Naive thymus-derived CD4-positive, alpha-beta T cell (primary cell): ENCODE data around the gene ERGIC1. TPM values are rescaled to one million over a fixed set of nuclear protein-coding genes. Genes with fewer than 3 reads are reported as not detected.
A peak's percentile ranks its signal among the peaks of the same experiment; 100 is the strongest.

Source experiments
- ATAC-seq: fragments of 150-1000 bp; cut with Tn5 transposase; 2 replicates; pipeline ENCODE4 v1.10.0; 2021; ENCODE audit warnings: mild to moderate bottlenecking, moderate library complexity
- CTCF ChIA-PET: fragments of 350-600 bp; sonication (Branson Sonifier 250); formaldehyde crosslinking; loops from one replicate; lab custom pipeline; 2021; ENCODE audit warnings: antibody characterized with exemption; lab: Charles Lee
- POLR2A ChIA-PET: fragments of 350-600 bp; sonication (Branson Sonifier 250); formaldehyde crosslinking; loops from one replicate; lab custom pipeline; 2021; ENCODE audit warnings: antibody characterized with exemption, inconsistent platforms; lab: Charles Lee
- DNase-seq, 9 donors: peaks; one replicate each; pipeline versions ENCODE4 v3.0.0 to v3.0.0-alpha.2; 2020 to 2022; ENCODE audit warnings: mixed read lengths in 1 of 9
- H3K27ac ChIP-seq: one replicate; pipeline ENCODE4 v1.7.0; 2013; ENCODE audit warnings: mild to moderate bottlenecking, low read depth, low read length, moderate library complexity
- H3K27me3 ChIP-seq, 2 donors: one replicate each; pipeline ENCODE4 v1.7.0; 2013; ENCODE audit warnings: low read length in 2 of 2, mild to moderate bottlenecking in 2 of 2, moderate library complexity in 2 of 2; ENCODE audit not compliant: control insufficient read depth in 2 of 2, insufficient read depth in 2 of 2
- H3K36me3 ChIP-seq, 3 experiments: 1 replicate in 2 of 3; 2 replicates in 1 of 3; pipeline ENCODE4 v1.7.0; 2013; ENCODE audit warnings: low read length in 3 of 3, mild to moderate bottlenecking in 3 of 3, moderate library complexity in 1 of 3; ENCODE audit not compliant: insufficient read depth in 3 of 3, control insufficient read depth in 2 of 3
- H3K4me1 ChIP-seq, 2 donors: one replicate each; pipeline ENCODE4 v1.7.0; 2013; ENCODE audit warnings: low read length in 2 of 2, mild to moderate bottlenecking in 2 of 2, moderate library complexity in 1 of 2; ENCODE audit not compliant: control insufficient read depth in 2 of 2, insufficient read depth in 2 of 2
- H3K4me3 ChIP-seq: 2 replicates; pipeline ENCODE4 v1.7.0; 2013; ENCODE audit warnings: mild to moderate bottlenecking, low read length
- H3K9me3 ChIP-seq, 3 experiments: 1 replicate in 2 of 3; 2 replicates in 1 of 3; pipeline ENCODE4 v1.7.0; 2013; ENCODE audit warnings: low read length in 3 of 3; ENCODE audit not compliant: control insufficient read depth in 2 of 3
- H3K27ac Mint-ChIP-seq, 9 donors: one replicate each; pipeline ENCODE4 v1.8.0; 2020 to 2022; ENCODE audit warnings: mixed read lengths in 9 of 9, mild to moderate bottlenecking in 8 of 9, moderate library complexity in 5 of 9, inconsistent platforms in 2 of 9
- H3K27me3 Mint-ChIP-seq, 5 donors: one replicate each; pipeline ENCODE4 v1.8.0; 2021 to 2022; ENCODE audit warnings: mixed read lengths in 5 of 5, mild to moderate bottlenecking in 1 of 5
- H3K36me3 Mint-ChIP-seq, 5 donors: one replicate each; pipeline ENCODE4 v1.8.0; 2020 to 2022; ENCODE audit warnings: mixed read lengths in 5 of 5, mild to moderate bottlenecking in 3 of 5, inconsistent platforms in 1 of 5
- H3K4me1 Mint-ChIP-seq, 7 donors: one replicate each; pipeline ENCODE4 v1.8.0; 2020 to 2022; ENCODE audit warnings: mixed read lengths in 7 of 7, mild to moderate bottlenecking in 3 of 7, inconsistent platforms in 1 of 7
- H3K4me3 Mint-ChIP-seq, 10 donors: one replicate each; pipeline ENCODE4 v1.8.0; 2020 to 2022; ENCODE audit warnings: mild to moderate bottlenecking in 10 of 10, mixed read lengths in 10 of 10, moderate library complexity in 6 of 10, inconsistent platforms in 2 of 10
- H3K9me3 Mint-ChIP-seq, 11 donors: one replicate each; pipeline ENCODE4 v1.8.0; 2020 to 2022; ENCODE audit warnings: mixed read lengths in 11 of 11, mild to moderate bottlenecking in 4 of 11, inconsistent platforms in 1 of 11, moderate library complexity in 1 of 11
- intact Hi-C, 2 donors: fragments of 100-400 bp; cut with micrococcal nuclease; formaldehyde crosslinking; loops; one replicate each; pipeline ENCODE4 v1.15.1; 2023
- polyA plus RNA-seq, 2 donors: library from polyadenylated mRNA; unstranded; fragments of 300-500 nt; fragmentation: Illumina TruSeq; gene quantifications; one replicate each; pipeline ENCODE4 v1.2.3, GENCODE V29; 2021
- total RNA-seq, 6 experiments: library from RNA in 5 of 6; stranded (reverse) in 5 of 6; gene quantifications; 1 replicate in 5 of 6; 2 replicates in 1 of 6; pipeline ENCODE4 v1.2.3 and lab custom pipeline; 2021 to 2026

Gene ERGIC1
- total and polyA plus RNA-seq, 7 experiments from 2014 or later, result 18.3 to 71.3 (median 50.0) TPM

GRCh38 chr5:172872997-172873491 is 39.0 kb downstream of the ERGIC1 start:
- Histone ChIP-seq H3K4me1 (no peaks in the 10 kb centered on the region), H3K27me3 (no peaks in the 10 kb centered on the region), H3K27ac (no peak overlapping the region), H3K9me3 (no peaks in the 10 kb centered on the region), H3K36me3 (no peaks in the 10 kb centered on the region), H3K4me3 (no peak overlapping the region)
- Mint-ChIP-seq H3K4me3 (no peak overlapping the region), H3K9me3 (no peaks in the 10 kb centered on the region), H3K27ac (peak overlapping the region in 2 of 9 donors; percentile 19 to 89), H3K4me1 (peaks cover 16 to 39% (median 24%) of the 10 kb centered on the region in 7 donors), H3K27me3 (no peaks in the 10 kb centered on the region), H3K36me3 (peaks cover 0 to 4% (median 0%) of the 10 kb centered on the region in 5 donors)
- CTCF ChIA-PET, result no interaction called here
- DNase-seq (no peak), ATAC-seq (no peak)
- intact Hi-C loops, result no loop called here
- POLR2A ChIA-PET, result no interaction called here

GRCh38 chr5:172873513-172873912 is 39.5 kb downstream of the ERGIC1 start:
- H3K4me3 Mint-ChIP-seq, result no peak overlapping the region
- no peaks in the 10 kb centered on the region for H3K27me3 ChIP-seq
- DNase-seq, result no peak
- no peak overlapping the region for H3K4me3 ChIP-seq
- intact Hi-C loops, result no loop called here
- no peaks in the 10 kb centered on the region for H3K9me3 ChIP-seq
- peaks cover 12 to 34% (median 20%) of the 10 kb centered on the region in 7 donors for H3K4me1 Mint-ChIP-seq
- ATAC-seq, result no peak
- no peaks in the 10 kb centered on the region for H3K4me1 ChIP-seq
- POLR2A ChIA-PET, result no interaction called here
- no peaks in the 10 kb centered on the region for H3K36me3 ChIP-seq
- peaks cover 0 to 4% (median 0%) of the 10 kb centered on the region in 5 donors for H3K36me3 Mint-ChIP-seq
- no peaks in the 10 kb centered on the region for H3K27me3 Mint-ChIP-seq
- H3K27ac ChIP-seq, result no peak overlapping the region
- H3K9me3 Mint-ChIP-seq, result no peaks in the 10 kb centered on the region
- H3K27ac Mint-ChIP-seq, result no peak overlapping the region
- CTCF ChIA-PET, result no interaction called here

GRCh38 chr5:172874647-172875504 is 40.8 kb downstream of the ERGIC1 start:
- H3K4me1 Mint-ChIP-seq, result peaks cover 7 to 24% (median 16%) of the 10 kb centered on the region in 7 donors
- DNase-seq (no peak), ATAC-seq (no peak)
- H3K27ac Mint-ChIP-seq, result no peak overlapping the region
- H3K4me3 Mint-ChIP-seq, result no peak overlapping the region
- H3K27me3 Mint-ChIP-seq, result no peaks in the 10 kb centered on the region
- POLR2A ChIA-PET, result no interaction called here
- CTCF ChIA-PET, result no interaction called here
- peaks cover 0 to 15% (median 0%) of the 10 kb centered on the region in 5 donors for H3K36me3 Mint-ChIP-seq
- Histone ChIP-seq H3K4me1 (no peaks in the 10 kb centered on the region), H3K36me3 (no peaks in the 10 kb centered on the region), H3K27me3 (no peaks in the 10 kb centered on the region), H3K9me3 (no peaks in the 10 kb centered on the region), H3K4me3 (no peak overlapping the region), H3K27ac (no peak overlapping the region)
- H3K9me3 Mint-ChIP-seq, result no peaks in the 10 kb centered on the region
- intact Hi-C loops, result no loop called here

GRCh38 chr5:172875505-172876279 is 41.6 kb downstream of the ERGIC1 start:
- ChIA-PET CTCF (no interaction called here), POLR2A (no interaction called here)
- Mint-ChIP-seq H3K27me3 (no peaks in the 10 kb centered on the region), H3K27ac (no peak overlapping the region), H3K36me3 (peaks cover 0 to 15% (median 0%) of the 10 kb centered on the region in 5 donors), H3K4me3 (no peak overlapping the region), H3K9me3 (no peaks in the 10 kb centered on the region), H3K4me1 (peaks cover 7 to 24% (median 16%) of the 10 kb centered on the region in 7 donors)
- intact Hi-C loops, result no loop called here
- no peaks in the 10 kb centered on the region for H3K4me1 ChIP-seq
- H3K36me3 ChIP-seq, result no peaks in the 10 kb centered on the region
- DNase-seq (no peak), ATAC-seq (no peak)
- H3K27ac ChIP-seq, result no peak overlapping the region
- no peak overlapping the region for H3K4me3 ChIP-seq
- H3K27me3 ChIP-seq, result no peaks in the 10 kb centered on the region
- H3K9me3 ChIP-seq, result no peaks in the 10 kb centered on the region

GRCh38 chr5:172876578-172876977 is 42.5 kb downstream of the ERGIC1 start:
- POLR2A ChIA-PET, result no interaction called here
- ATAC-seq, result no peak
- Mint-ChIP-seq H3K27me3 (no peaks in the 10 kb centered on the region), H3K36me3 (peaks cover 0 to 15% (median 0%) of the 10 kb centered on the region in 5 donors), H3K27ac (no peak overlapping the region), H3K4me1 (peaks cover 9 to 28% (median 16%) of the 10 kb centered on the region in 7 donors), H3K4me3 (no peak overlapping the region), H3K9me3 (no peaks in the 10 kb centered on the region)
- intact Hi-C loops, result no loop called here
- H3K4me3 ChIP-seq, result no peak overlapping the region
- no peaks in the 10 kb centered on the region for H3K27me3 ChIP-seq
- H3K36me3 ChIP-seq, result no peaks in the 10 kb centered on the region
- H3K9me3 ChIP-seq, result no peaks in the 10 kb centered on the region
- CTCF ChIA-PET, result no interaction called here
- no peak for DNase-seq
- H3K27ac ChIP-seq, result no peak overlapping the region
- no peaks in the 10 kb centered on the region for H3K4me1 ChIP-seq

- H3K9me3 Mint-ChIP-seq, result no peaks in the 10 kb centered on the region
- ChIA-PET CTCF (no interaction called here), POLR2A (no interaction called here)
- H3K36me3 Mint-ChIP-seq, result peaks cover 0 to 19% (median 0%) of the 10 kb centered on the region in 5 donors
- peak overlapping the region in 2 of 9 donors; percentile 25 to 38 for H3K27ac Mint-ChIP-seq
- no peak for ATAC-seq
- DNase-seq, result no peak
- H3K4me1 ChIP-seq, result no peaks in the 10 kb centered on the region
- H3K36me3 ChIP-seq, result no peaks in the 10 kb centered on the region
- no peaks in the 10 kb centered on the region for H3K9me3 ChIP-seq
- no peaks in the 10 kb centered on the region for H3K27me3 Mint-ChIP-seq
- no peak overlapping the region for H3K4me3 Mint-ChIP-seq
- no peak overlapping the region for H3K27ac ChIP-seq
- no peak overlapping the region for H3K4me3 ChIP-seq
- no peaks in the 10 kb centered on the region for H3K27me3 ChIP-seq
- intact Hi-C loops, result no loop called here
- H3K4me1 Mint-ChIP-seq, result peaks cover 4 to 29% (median 17%) of the 10 kb centered on the region in 7 donors
Observed at GRCh38 chr5:172877466-172878260, 43.6 kb downstream of the ERGIC1 start.
